ENCODE results near the gene CRTC3. TPM values are rescaled to one million over a fixed set of nuclear protein-coding genes. Genes with fewer than 3 reads are reported as not detected.

CRTC3 gene
- total and polyA plus RNA-seq, 2 of the 4 experiments (the other 2 are of a cell fraction) = 4.7 to 14.8 TPM

GRCh38 chr15:90645873-90646575 lies 116.3 kb downstream of the CRTC3 start:
- H2BK15ac ChIP-seq (ENCODE audit: low read depth, low read length) = no peak overlapping the region
- H2BK120ac ChIP-seq (ENCODE audit: low read depth, low read length) = no peak overlapping the region
- dilution Hi-C loops (cut with HindIII; ENCODE audit: low sequenced_read_pairs, unreplicated experiment) (no loop called here), in situ Hi-C loops (cut with MboI; ENCODE audit: low sequenced_read_pairs) (loop anchor here (10.0 kb wide), 1 partner anchor 49 kb away; no protein-coding TSS in a partner anchor), intact Hi-C loops (cut with micrococcal nuclease) (loop anchor here (5.0 kb wide), 1 partner anchor 226 kb away; no protein-coding TSS in a partner anchor)
- BruUV-seq (replicated peaks) = no TSS peak
- no peak overlapping the region for H3K27ac ChIP-seq (ENCODE audit: insufficient read depth, low read length)
- no peak overlapping the region for H4K91ac ChIP-seq (ENCODE audit: insufficient read depth, low read depth, low read length)
- WGBS, 2 experiments (ENCODE audit: extremely low coverage in 2 of 2, insufficient read length in 1 of 2) = 84% methylated on average over 22 of the region's 23 CpGs; no CpG with 5 or more reads in 1 of the 2 experiments
- no peak overlapping the region for H4K5ac ChIP-seq (ENCODE audit: low read depth, low read length)
- no peak overlapping the region for H2BK5ac ChIP-seq (ENCODE audit: low read depth, low read length, poor library complexity, severe bottlenecking)
- no peak overlapping the region for H3K18ac ChIP-seq (ENCODE audit: low read depth, low read length)
- no peak overlapping the region for H2AK5ac ChIP-seq (ENCODE audit: low read depth, low read length)
- H3K4me2 ChIP-seq (ENCODE audit: low read depth, low read length) = no peak overlapping the region
- TF ChIP-seq CEBPB (IDR thresholded peaks at IDR 0.05; ENCODE audit: low read depth, low read length) = no peak
- TF ChIP-seq USF2 (IDR thresholded peaks at IDR 0.05; ENCODE audit: low read depth, low read length) = no peak
- TF ChIP-seq NFE2L2 (IDR thresholded peaks at IDR 0.05; ENCODE audit: low read depth, low read length) = no peak
- no peak for TF ChIP-seq RAD21 (IDR thresholded peaks at IDR 0.05; ENCODE audit: low read length)
- no peak for TF ChIP-seq BHLHE40 (IDR thresholded peaks at IDR 0.05; ENCODE audit: low read depth, low read length)
- no peak for TF ChIP-seq SMC3 (IDR thresholded peaks at IDR 0.05; ENCODE audit: low read depth, low read length)
- H2AFZ ChIP-seq (replicated peaks; ENCODE audit: low read length, poor library complexity) = no peak overlapping the region
- DNase-seq (no peak), ATAC-seq (ENCODE audit: low read depth) (no peak)
- no peak overlapping the region for H2BK20ac ChIP-seq (ENCODE audit: low read depth, low read length)
- H3K9me1 ChIP-seq (ENCODE audit: insufficient read depth, low read length) = peaks cover 3% of the 10 kb centered on the region; the same call in 1 of the 2 replicates
- no peaks in the 10 kb centered on the region for H3K79me1 ChIP-seq (ENCODE audit: low read depth in 1 of 2, low read length in 2 of 2)
- ChIA-PET POLR2A (ENCODE audit: unreplicated experiment) (no interaction called here), CTCF (interaction anchor here (0.6 kb wide), 1 partner anchor 199 kb away, joined by 7 read pairs; no protein-coding TSS in a partner anchor)
- peaks cover 25% of the 10 kb centered on the region for H3K36me3 ChIP-seq (ENCODE audit: control insufficient read depth, insufficient read depth, low read length)
- no peaks in the 10 kb centered on the region for H4K20me1 ChIP-seq (ENCODE audit: insufficient read depth, low read length)
- peaks cover 6% of the 10 kb centered on the region for H3K4me1 ChIP-seq (ENCODE audit: control insufficient read depth, insufficient read depth, low read length)
- no peaks in the 10 kb centered on the region for H3K27me3 ChIP-seq (ENCODE audit: control insufficient read depth, insufficient read depth, low read length)
- H3K14ac ChIP-seq (replicated peaks; ENCODE audit: low read depth, low read length) = no peak overlapping the region
- H4K8ac ChIP-seq (ENCODE audit: low read depth in 2 of 2, low read length in 2 of 2) = no peak overlapping the region
- no peaks in the 10 kb centered on the region for H3K9me3 ChIP-seq (ENCODE audit: control insufficient read depth, insufficient read depth, low read length)
- no peak overlapping the region for H3K23ac ChIP-seq (ENCODE audit: low read depth, low read length)
- no peak overlapping the region for H3K4ac ChIP-seq (ENCODE audit: low read depth, low read length)
- H3K4me3 ChIP-seq (ENCODE audit: insufficient read depth, low read depth, low read length) = no peak overlapping the region
- no peak overlapping the region for H3K9ac ChIP-seq (ENCODE audit: low read depth, low read length)
- H3K56ac ChIP-seq (ENCODE audit: extremely low read depth, insufficient read depth, low read length) = no peak overlapping the region
- no peak overlapping the region for H2AK9ac ChIP-seq (replicated peaks; ENCODE audit: low read depth, low read length, poor library complexity)
